CD4-positive, alpha-beta T cell treated with Interferon gamma for 1 hour (primary cell): ENCODE measurements around the gene EIF3A.
"Not testable (repeated sequence)": the region's sequence is repeated elsewhere in the genome, so short reads cannot be mapped to it uniquely, and the experiment has no call there.

Experiments
- DNase-seq: peaks from one replicate; pipeline ENCODE4 v3.0.0-alpha.2; 2020

Gene EIF3A

GRCh38 chr10:119051775-119052174, 28.8 kb downstream of the EIF3A start:
- DNase-seq: no peak

GRCh38 chr10:119049777-119050176, 30.8 kb downstream of the EIF3A start:
- no peak for DNase-seq

- no peak for DNase-seq
Measured at GRCh38 chr10:119049361-119049760, 31.3 kb downstream of the EIF3A start.

GRCh38 chr10:119045561-119045960, 35.1 kb downstream of the EIF3A start:
- no peak for DNase-seq

- DNase-seq: no peak
Measured at GRCh38 chr10:119042169-119042568, 38.4 kb downstream of the EIF3A start.

GRCh38 chr10:119041326-119041725, 39.3 kb downstream of the EIF3A start:
- no peak for DNase-seq

- DNase-seq: no peak
Measured at GRCh38 chr10:119039161-119039560, 41.5 kb downstream of the EIF3A start.

GRCh38 chr10:119031496-119032059, 49.0 kb downstream of the EIF3A start:
- no peak for DNase-seq

- peak; percentile 41 for DNase-seq
Measured at GRCh38 chr10:119030421-119031250, 50.0 kb downstream of the EIF3A start.

- no peak for DNase-seq
Measured at GRCh38 chr10:119029613-119030420, 50.8 kb downstream of the EIF3A start, which contains the start of gene NANOS1. Gene NANOS1, plus strand, starts transcription at chr10:119029714. Its CDS starts 88 bp downstream, at chr10:119029802.

- DNase-seq: peak; percentile 82
Measured at GRCh38 chr10:119028900-119029612, 51.6 kb downstream of the EIF3A start.

GRCh38 chr10:119028445-119028899, 52.1 kb downstream of the EIF3A start:
- not testable (repeated sequence) for DNase-seq

GRCh38 chr10:119026301-119027110, 54.1 kb downstream of the EIF3A start:
- DNase-seq: no peak

GRCh38 chr10:119025776-119026175, 54.8 kb downstream of the EIF3A start:
- DNase-seq: no peak

GRCh38 chr10:119025336-119025735, 55.3 kb downstream of the EIF3A start:
- no peak for DNase-seq

GRCh38 chr10:119024882-119025281, 55.7 kb downstream of the EIF3A start:
- DNase-seq: no peak

- DNase-seq: no peak
Measured at GRCh38 chr10:119023553-119023868, 57.1 kb downstream of the EIF3A start.

GRCh38 chr10:119022846-119023552, 57.6 kb downstream of the EIF3A start:
- DNase-seq: no peak

- no peak for DNase-seq
Measured at GRCh38 chr10:119020627-119020946, 60.0 kb downstream of the EIF3A start.

GRCh38 chr10:119007211-119007574, 73.4 kb downstream of the EIF3A start:
- DNase-seq: no peak

GRCh38 chr10:119006451-119007210, 74.0 kb downstream of the EIF3A start:
- no peak for DNase-seq
